ENCODE results near the gene VWA3A. TPM values are rescaled to one million over a fixed set of nuclear protein-coding genes. Genes with fewer than 3 reads are reported as not detected.

VWA3A gene
- total and polyA plus RNA-seq, 2 donors (not counting 3 experiments of a cell fraction or from before 2014, with no cell fraction given) = 0.12 to 0.84 TPM

DNA sequence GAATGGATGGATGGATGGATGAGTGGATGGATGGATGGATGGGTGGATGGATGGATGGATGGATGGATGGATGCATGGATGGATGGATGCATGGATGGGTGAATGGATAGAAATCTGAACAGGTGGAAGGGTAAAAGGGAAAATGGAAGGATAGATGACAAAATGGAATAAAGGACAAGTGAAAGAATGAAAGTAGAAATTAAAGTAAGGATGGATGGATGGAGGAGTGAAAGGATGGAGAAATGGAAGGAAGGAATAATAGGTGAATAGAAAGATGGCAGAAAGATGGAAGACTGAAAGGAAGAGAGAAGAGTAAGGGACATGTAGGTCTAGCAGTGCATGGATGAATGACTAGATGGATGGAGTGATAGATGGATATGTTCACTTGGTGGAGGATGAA is 29.9 kb downstream of the VWA3A start:
- H3K36me3 ChIP-seq (ENCODE audit: control insufficient read depth in 2 of 2, extremely low read depth in 1 of 2, insufficient read depth in 2 of 2, low read length in 2 of 2) = no peaks in the 10 kb centered on the region
- no peaks in the 10 kb centered on the region for H3K9me3 ChIP-seq (replicated peaks; ENCODE audit: control insufficient read depth, insufficient read depth, low read length)
- no peaks in the 10 kb centered on the region for H3K4me1 ChIP-seq (ENCODE audit: control insufficient read depth, extremely low read depth, insufficient read depth, low read length)
- H3K4me2 ChIP-seq (ENCODE audit: insufficient read depth, low read length) = no peak overlapping the region
- DNase-seq (ENCODE audit: low read depth, low spot score) (no peak), FAIRE-seq (no peak)
- TF ChIP-seq, protein P1, sequence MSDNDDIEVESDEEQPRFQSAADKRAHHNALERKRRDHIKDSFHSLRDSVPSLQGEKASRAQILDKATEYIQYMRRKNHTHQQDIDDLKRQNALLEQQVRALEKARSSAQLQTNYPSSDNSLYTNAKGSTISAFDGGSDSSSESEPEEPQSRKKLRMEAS (IDR thresholded peaks at IDR 0.05; ENCODE audit: insufficient read depth, insufficient read length) = no peak
- TF ChIP-seq MYC (IDR thresholded peaks at IDR 0.05; ENCODE audit: low read depth, low read length) (no peak), JUN (IDR thresholded peaks at IDR 0.05; ENCODE audit: borderline replicate concordance, insufficient read depth, insufficient read length, low read depth) (no peak), POLR2A (IDR thresholded peaks at IDR 0.05; ENCODE audit: low read depth, low read length) (no peak), GATA2 (IDR thresholded peaks at IDR 0.05; ENCODE audit: insufficient read depth, insufficient read length, low read depth, low read length) (no peak), POLR2AphosphoS5 (IDR thresholded peaks at IDR 0.05; ENCODE audit: insufficient read depth, low read depth, low read length) (no peak), EZH2 (IDR thresholded peaks at IDR 0.05; ENCODE audit: borderline replicate concordance, low read depth, low read length, severe bottlenecking) (no peak), FOS (IDR thresholded peaks at IDR 0.05; ENCODE audit: borderline replicate concordance, insufficient read depth, low read length) (no peak)
- TF ChIP-seq, protein P2, sequence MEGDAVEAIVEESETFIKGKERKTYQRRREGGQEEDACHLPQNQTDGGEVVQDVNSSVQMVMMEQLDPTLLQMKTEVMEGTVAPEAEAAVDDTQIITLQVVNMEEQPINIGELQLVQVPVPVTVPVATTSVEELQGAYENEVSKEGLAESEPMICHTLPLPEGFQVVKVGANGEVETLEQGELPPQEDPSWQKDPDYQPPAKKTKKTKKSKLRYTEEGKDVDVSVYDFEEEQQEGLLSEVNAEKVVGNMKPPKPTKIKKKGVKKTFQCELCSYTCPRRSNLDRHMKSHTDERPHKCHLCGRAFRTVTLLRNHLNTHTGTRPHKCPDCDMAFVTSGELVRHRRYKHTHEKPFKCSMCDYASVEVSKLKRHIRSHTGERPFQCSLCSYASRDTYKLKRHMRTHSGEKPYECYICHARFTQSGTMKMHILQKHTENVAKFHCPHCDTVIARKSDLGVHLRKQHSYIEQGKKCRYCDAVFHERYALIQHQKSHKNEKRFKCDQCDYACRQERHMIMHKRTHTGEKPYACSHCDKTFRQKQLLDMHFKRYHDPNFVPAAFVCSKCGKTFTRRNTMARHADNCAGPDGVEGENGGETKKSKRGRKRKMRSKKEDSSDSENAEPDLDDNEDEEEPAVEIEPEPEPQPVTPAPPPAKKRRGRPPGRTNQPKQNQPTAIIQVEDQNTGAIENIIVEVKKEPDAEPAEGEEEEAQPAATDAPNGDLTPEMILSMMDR (IDR thresholded peaks at IDR 0.05; ENCODE audit: extremely low read depth in 1 of 2, insufficient read depth in 1 of 2, low read depth in 1 of 2, low read length in 2 of 2) = no peak
- no peaks in the 10 kb centered on the region for H3K9me1 ChIP-seq (replicated peaks; ENCODE audit: control insufficient read depth, extremely low read depth, insufficient read depth, low read length)
- no peak overlapping the region for H3K27ac ChIP-seq (ENCODE audit: insufficient read depth, low read depth, low read length)
- no peak overlapping the region for H3K4me3 ChIP-seq (replicated peaks in 1 of 3; ENCODE audit: insufficient read depth in 1 of 3, low read depth in 1 of 3, low read length in 3 of 3)
- no peak overlapping the region for H2AFZ ChIP-seq (ENCODE audit: low read depth, low read length)
- POLR2A ChIA-PET = no interaction called here
- H3K79me2 ChIP-seq (ENCODE audit: control insufficient read depth, insufficient read depth, low read length) = no peaks in the 10 kb centered on the region
- dilution Hi-C loops (cut with MboI; ENCODE audit: extremely low pct_ligation_motif_present, low sequenced_read_pairs) (no loop called here), intact Hi-C loops (cut with micrococcal nuclease) (loop anchor here (5.0 kb wide), 1 partner anchor 50 kb away; no protein-coding TSS in a partner anchor)
- CTCF ChIA-PET = no interaction called here
- BruUV-seq (replicated peaks) = no TSS peak
- H3K9ac ChIP-seq (replicated peaks; ENCODE audit: extremely low read depth, insufficient read depth, low read length) = no peak overlapping the region
- H3K27me3 ChIP-seq (ENCODE audit: control insufficient read depth in 2 of 2, insufficient read depth in 2 of 2, low read length in 2 of 2) = no peaks in the 10 kb centered on the region
- no peaks in the 10 kb centered on the region for H4K20me1 ChIP-seq (replicated peaks; ENCODE audit: control insufficient read depth, extremely low read depth, insufficient read depth, low read length)

Data from endothelial cell of umbilical vein (primary cell).